CD8-positive, alpha-beta memory T cell (primary cell): ENCODE results near the gene TIMP2. TPM values are rescaled to one million over a fixed set of nuclear protein-coding genes. Genes with fewer than 3 reads are reported as not detected.
"Not testable (repeated sequence)": the region's sequence is repeated elsewhere in the genome, so short reads cannot be mapped to it uniquely, and the experiment has no call there.

Experiments used
- CTCF ChIA-PET: fragments of 350-600 bp; sonication (Branson Sonifier 250); formaldehyde crosslinking; loops from one replicate; lab custom pipeline; 2021; ENCODE audit warnings: antibody characterized with exemption; lab: Charles Lee
- POLR2A ChIA-PET: fragments of 350-600 bp; sonication (Branson Sonifier 250); formaldehyde crosslinking; loops from one replicate; lab custom pipeline; 2021; ENCODE audit warnings: antibody characterized with exemption; lab: Charles Lee
- DNase-seq, 5 donors: peaks; one replicate each; pipeline versions ENCODE4 v3.0.0 to v3.0.0-alpha.2; 2020 to 2022; ENCODE audit warnings: mixed read lengths in 1 of 5
- H3K27ac ChIP-seq: one replicate; pipeline ENCODE4 v1.7.0; 2013; ENCODE audit warnings: low read depth, mild to moderate bottlenecking, low read length, moderate library complexity
- H3K27me3 ChIP-seq: 2 replicates; pipeline ENCODE4 v1.7.0; 2013; ENCODE audit warnings: low read length, mild to moderate bottlenecking; ENCODE audit not compliant: insufficient read depth, poor library complexity, severe bottlenecking
- H3K36me3 ChIP-seq: 2 replicates; pipeline ENCODE4 v1.7.0; 2013; ENCODE audit warnings: mild to moderate bottlenecking, low read length, moderate library complexity; ENCODE audit not compliant: insufficient read depth
- H3K4me1 ChIP-seq: 2 replicates; pipeline ENCODE4 v1.7.0; 2013; ENCODE audit warnings: mild to moderate bottlenecking, low read length, moderate library complexity; ENCODE audit not compliant: insufficient read depth
- H3K4me3 ChIP-seq: 2 replicates; pipeline ENCODE4 v1.7.0; 2013; ENCODE audit warnings: mild to moderate bottlenecking, low read length
- H3K9me3 ChIP-seq: 2 replicates; pipeline ENCODE4 v1.7.0; 2013; ENCODE audit warnings: mild to moderate bottlenecking, low read length
- H3K27ac Mint-ChIP-seq, 8 donors: one replicate each; pipeline ENCODE4 v1.8.0; 2020 to 2021; ENCODE audit warnings: mixed read lengths in 8 of 8, mild to moderate bottlenecking in 6 of 8, inconsistent platforms in 3 of 8, moderate library complexity in 3 of 8
- H3K27me3 Mint-ChIP-seq, 2 donors: one replicate each; pipeline ENCODE4 v1.8.0; 2020 to 2021; ENCODE audit warnings: mixed read lengths in 2 of 2, mild to moderate bottlenecking in 1 of 2, moderate library complexity in 1 of 2
- H3K36me3 Mint-ChIP-seq, 3 donors: one replicate each; pipeline ENCODE4 v1.8.0; 2020 to 2021; ENCODE audit warnings: mixed read lengths in 3 of 3, inconsistent platforms in 1 of 3, mild to moderate bottlenecking in 1 of 3
- H3K4me1 Mint-ChIP-seq, 3 donors: one replicate each; pipeline ENCODE4 v1.8.0; 2020 to 2021; ENCODE audit warnings: mixed read lengths in 3 of 3, inconsistent platforms in 1 of 3, mild to moderate bottlenecking in 1 of 3
- H3K4me3 Mint-ChIP-seq, 7 donors: one replicate each; pipeline ENCODE4 v1.8.0; 2020 to 2021; ENCODE audit warnings: mixed read lengths in 7 of 7, mild to moderate bottlenecking in 6 of 7, moderate library complexity in 4 of 7, inconsistent platforms in 2 of 7
- H3K9me3 Mint-ChIP-seq, 5 donors: one replicate each; pipeline ENCODE4 v1.8.0; 2020 to 2022; ENCODE audit warnings: mixed read lengths in 5 of 5, mild to moderate bottlenecking in 3 of 5, moderate library complexity in 2 of 5, inconsistent platforms in 1 of 5
- polyA plus RNA-seq: library from polyadenylated mRNA; unstranded; fragments of 300-500 nt; fragmentation: Illumina TruSeq; gene quantifications from one replicate; pipeline ENCODE4 v1.2.3, GENCODE V29; 2021
- total RNA-seq, 2 experiments: library from RNA; stranded (reverse); gene quantifications; one replicate each; pipeline ENCODE4 v1.2.3, GENCODE V29; 2021

TIMP2 gene
- total and polyA plus RNA-seq, 3 experiments from 2014 or later, result 0.08 to 1.6 (median 1.3) TPM

GRCh38 chr17:78891406-78892061, 33.7 kb downstream of the TIMP2 start:
- Mint-ChIP-seq H3K4me1 (peaks cover 9 to 29% (median 20%) of the 10 kb centered on the region in 3 donors), H3K36me3 (no peaks in the 10 kb centered on the region), H3K4me3 (peak overlapping the region in 1 of 7 donors; percentile 72), H3K27ac (peak overlapping the region in 3 of 8 donors; percentile 13 to 68 (median 32)), H3K9me3 (no peaks in the 10 kb centered on the region), H3K27me3 (peaks cover 10 to 12% of the 10 kb centered on the region in 2 donors)
- H3K4me3 ChIP-seq, result no peak overlapping the region
- H3K27ac ChIP-seq, result no peak overlapping the region
- H3K27me3 ChIP-seq, result no peaks in the 10 kb centered on the region
- ChIA-PET POLR2A (no interaction called here), CTCF (interaction anchor here (0.5 to 1.0 kb wide), 2 partner anchors 24 to 168 kb away, joined by 3 read pairs; no protein-coding TSS in a partner anchor)
- DNase-seq, result no peak
- H3K9me3 ChIP-seq, result no peaks in the 10 kb centered on the region
- H3K4me1 ChIP-seq, result peaks cover 12% of the 10 kb centered on the region
- no peaks in the 10 kb centered on the region for H3K36me3 ChIP-seq

GRCh38 chr17:78890498-78890897, 34.7 kb downstream of the TIMP2 start:
- H3K9me3 ChIP-seq, result no peaks in the 10 kb centered on the region
- peak overlapping the region in 7 of 8 donors; percentile 39 to 94 (median 74) for H3K27ac Mint-ChIP-seq
- H3K36me3 Mint-ChIP-seq, result no peaks in the 10 kb centered on the region
- H3K9me3 Mint-ChIP-seq, result no peaks in the 10 kb centered on the region
- POLR2A ChIA-PET, result no interaction called here
- H3K27ac ChIP-seq, result no peak overlapping the region
- H3K4me3 ChIP-seq, result no peak overlapping the region
- peaks cover 9 to 29% (median 25%) of the 10 kb centered on the region in 3 donors for H3K4me1 Mint-ChIP-seq
- CTCF ChIA-PET, result interaction anchor here (0.7 to 1.0 kb wide), 2 partner anchors 23 to 25 kb away, joined by 3 read pairs; no protein-coding TSS in a partner anchor
- H3K27me3 Mint-ChIP-seq, result peaks cover 11 to 13% of the 10 kb centered on the region in 2 donors
- H3K36me3 ChIP-seq, result no peaks in the 10 kb centered on the region
- DNase-seq, result peak in 3 of 5 donors; percentile 34 to 70 (median 64)
- no peaks in the 10 kb centered on the region for H3K27me3 ChIP-seq
- H3K4me3 Mint-ChIP-seq, result peak overlapping the region in 4 of 7 donors; percentile 6 to 29 (median 12)
- H3K4me1 ChIP-seq, result peaks cover 12% of the 10 kb centered on the region

- H3K9me3 ChIP-seq, H3K9me3 Mint-ChIP-seq, DNase-seq, H3K4me3 ChIP-seq, H3K36me3 ChIP-seq, H3K36me3 Mint-ChIP-seq, H3K27me3 ChIP-seq, POLR2A ChIA-PET, H3K27ac ChIP-seq: not testable (repeated sequence)
- H3K4me3 Mint-ChIP-seq, result peak overlapping the region in 3 of 7 donors; percentile 9 to 29 (median 15)
- H3K4me1 ChIP-seq, result peaks cover 12% of the 10 kb centered on the region
- peak overlapping the region in 4 of 8 donors; percentile 39 to 88 (median 74) for H3K27ac Mint-ChIP-seq
- H3K4me1 Mint-ChIP-seq, result peaks cover 9 to 29% (median 25%) of the 10 kb centered on the region in 3 donors
- peaks cover 11 to 13% of the 10 kb centered on the region in 2 donors for H3K27me3 Mint-ChIP-seq
- CTCF ChIA-PET, result interaction anchor here (1.0 kb wide), 1 partner anchor 23 kb away, joined by 3 read pairs; no protein-coding TSS in a partner anchor
Measured at GRCh38 chr17:78890096-78890495, 35.1 kb downstream of the TIMP2 start.

GRCh38 chr17:78889531-78889930, 35.7 kb downstream of the TIMP2 start:
- CTCF ChIA-PET, result no interaction called here
- Histone ChIP-seq H3K27ac (no peak overlapping the region), H3K4me1 (peaks cover 12% of the 10 kb centered on the region)

GRCh38 chr17:78888941-78889518, 36.2 kb downstream of the TIMP2 start:
- H3K4me3 Mint-ChIP-seq, result no peak overlapping the region
- CTCF ChIA-PET, result no interaction called here
- Histone ChIP-seq H3K27ac (no peak overlapping the region), H3K4me1 (peaks cover 12% of the 10 kb centered on the region), H3K36me3 (no peaks in the 10 kb centered on the region), H3K9me3 (no peaks in the 10 kb centered on the region), H3K27me3 (no peaks in the 10 kb centered on the region), H3K4me3 (no peak overlapping the region)
- POLR2A ChIA-PET, result no interaction called here
- no peaks in the 10 kb centered on the region for H3K9me3 Mint-ChIP-seq
- no peak for DNase-seq
- H3K4me1 Mint-ChIP-seq, result peaks cover 9 to 29% (median 25%) of the 10 kb centered on the region in 3 donors
- H3K27me3 Mint-ChIP-seq, result peaks cover 11 to 13% of the 10 kb centered on the region in 2 donors
- H3K27ac Mint-ChIP-seq, result peak overlapping the region in 3 of 8 donors; percentile 5 to 24 (median 14)
- no peaks in the 10 kb centered on the region for H3K36me3 Mint-ChIP-seq

More at GRCh38 chr17:78889531-78889930, 35.7 kb downstream of the TIMP2 start:
- Histone ChIP-seq H3K9me3 (no peaks in the 10 kb centered on the region), H3K36me3 (no peaks in the 10 kb centered on the region), H3K27me3 (no peaks in the 10 kb centered on the region), H3K4me3 (no peak overlapping the region)
- POLR2A ChIA-PET, result no interaction called here
- H3K27ac Mint-ChIP-seq, result peak overlapping the region in 2 of 8 donors; percentile 24 to 54
- H3K27me3 Mint-ChIP-seq, result peaks cover 11 to 13% of the 10 kb centered on the region in 2 donors
- peak overlapping the region in 1 of 7 donors; percentile 49 for H3K4me3 Mint-ChIP-seq
- peaks cover 9 to 29% (median 25%) of the 10 kb centered on the region in 3 donors for H3K4me1 Mint-ChIP-seq
- no peaks in the 10 kb centered on the region for H3K36me3 Mint-ChIP-seq
- H3K9me3 Mint-ChIP-seq, result no peaks in the 10 kb centered on the region
- no peak for DNase-seq

GRCh38 chr17:78886954-78887353, 38.2 kb downstream of the TIMP2 start:
- H3K27ac ChIP-seq, result no peak overlapping the region
- no peaks in the 10 kb centered on the region for H3K36me3 ChIP-seq
- CTCF ChIA-PET, result no interaction called here
- H3K9me3 Mint-ChIP-seq, result no peaks in the 10 kb centered on the region
- no peak for DNase-seq
- H3K4me1 Mint-ChIP-seq, result peaks cover 11 to 34% (median 25%) of the 10 kb centered on the region in 3 donors
- H3K4me3 ChIP-seq, result no peak overlapping the region
- POLR2A ChIA-PET, result no interaction called here
- no peak overlapping the region for H3K27ac Mint-ChIP-seq
- H3K27me3 Mint-ChIP-seq, result peaks cover 15 to 21% of the 10 kb centered on the region in 2 donors
- no peak overlapping the region for H3K4me3 Mint-ChIP-seq
- no peaks in the 10 kb centered on the region for H3K9me3 ChIP-seq
- peaks cover 20% of the 10 kb centered on the region for H3K4me1 ChIP-seq
- H3K36me3 Mint-ChIP-seq, result no peaks in the 10 kb centered on the region
- no peaks in the 10 kb centered on the region for H3K27me3 ChIP-seq

- DNase-seq, result no peak
- Histone ChIP-seq H3K27ac (no peak overlapping the region), H3K9me3 (no peaks in the 10 kb centered on the region), H3K4me3 (no peak overlapping the region), H3K27me3 (no peaks in the 10 kb centered on the region), H3K4me1 (peaks cover 16% of the 10 kb centered on the region), H3K36me3 (no peaks in the 10 kb centered on the region)
- Mint-ChIP-seq H3K4me3 (no peak overlapping the region), H3K9me3 (no peaks in the 10 kb centered on the region), H3K27ac (no peak overlapping the region), H3K27me3 (peaks cover 16 to 25% of the 10 kb centered on the region in 2 donors), H3K4me1 (peaks cover 8 to 26% (median 25%) of the 10 kb centered on the region in 3 donors), H3K36me3 (no peaks in the 10 kb centered on the region)
- ChIA-PET CTCF (no interaction called here), POLR2A (no interaction called here)
Measured at GRCh38 chr17:78885956-78886355, 39.2 kb downstream of the TIMP2 start.
